Tibial nerve (tissue), 4 donors: Measurements from ENCODE around the gene CHM.

Experiments
- CTCF ChIP-seq, 5 experiments: fragments of 200-600 bp in 3 of 5; fragments of 450-650 bp in 2 of 5; sonication (generic) in 3 of 5; IDR thresholded peaks; one replicate each; pipeline ENCODE4 v1.5.1; 2016 to 2019; ENCODE audit warnings: antibody characterized with exemption in 5 of 5, mild to moderate bottlenecking in 3 of 5, moderate library complexity in 2 of 5
- EP300 ChIP-seq, 2 donors: sonication (generic); formaldehyde crosslinking; IDR thresholded peaks; one replicate each; pipeline ENCODE4 v1.6.1; 2017; ENCODE audit warnings: antibody characterized with exemption in 2 of 2, mild to moderate bottlenecking in 1 of 2
- POLR2A ChIP-seq, 2 donors: fragments of 450-650 bp; IDR thresholded peaks; one replicate each; pipeline ENCODE4 v1.6.1; 2017; ENCODE audit warnings: antibody characterized with exemption in 2 of 2, mild to moderate bottlenecking in 2 of 2, moderate library complexity in 2 of 2

- TF ChIP-seq POLR2A (IDR thresholded peaks at IDR 0.05) (no peak), CTCF (IDR thresholded peaks at IDR 0.05) (no peak), EP300 (IDR thresholded peaks at IDR 0.05) (no peak)
Measured at GRCh38 chrX:85928606-85929005, 118.8 kb downstream of the CHM start.
